ENCODE data around the gene GAD2.

The GAD2 gene

GRCh38 chr10:26222563-26222962, 6.0 kb downstream of the GAD2 start:
- no peak for DNase-seq (ENCODE audit: low spot score)

GRCh38 chr10:26225322-26225721, 8.7 kb downstream of the GAD2 start:
- DNase-seq (ENCODE audit: low spot score): no peak

GRCh38 chr10:26227786-26228185, 11.2 kb downstream of the GAD2 start:
- DNase-seq (ENCODE audit: low spot score): no peak

GRCh38 chr10:26232174-26232573, 15.6 kb downstream of the GAD2 start:
- DNase-seq (ENCODE audit: low spot score): no peak

GRCh38 chr10:26235761-26236160, 19.2 kb downstream of the GAD2 start:
- no peak for DNase-seq (ENCODE audit: low spot score)

- DNase-seq (ENCODE audit: low spot score): no peak
These were observed 21.8 kb downstream of the GAD2 start for GRCh38 chr10:26238378-26238777.

- no peak for DNase-seq (ENCODE audit: low spot score)
These were observed 26.3 kb downstream of the GAD2 start for GRCh38 chr10:26242706-26243350.

GRCh38 chr10:26243351-26243720, 26.8 kb downstream of the GAD2 start:
- no peak for DNase-seq (ENCODE audit: low spot score)

GRCh38 chr10:26249681-26250080, 33.1 kb downstream of the GAD2 start:
- DNase-seq (ENCODE audit: low spot score): no peak

GRCh38 chr10:26251925-26252324, 35.4 kb downstream of the GAD2 start:
- no peak for DNase-seq (ENCODE audit: low spot score)

GRCh38 chr10:26254616-26255015, 38.0 kb downstream of the GAD2 start:
- no peak for DNase-seq (ENCODE audit: low spot score)

- DNase-seq (ENCODE audit: low spot score): no peak
These were observed 42.8 kb downstream of the GAD2 start for GRCh38 chr10:26259341-26259740.

GRCh38 chr10:26269754-26270153, 53.2 kb downstream of the GAD2 start:
- peak; percentile 51 for DNase-seq (ENCODE audit: low spot score)

- no peak for DNase-seq (ENCODE audit: low spot score)
These were observed 57.8 kb downstream of the GAD2 start for GRCh38 chr10:26274391-26274790.

GRCh38 chr10:26278295-26278694, 61.7 kb downstream of the GAD2 start:
- DNase-seq (ENCODE audit: low spot score): no peak

- no peak for DNase-seq (ENCODE audit: low spot score)
These were observed 73.7 kb downstream of the GAD2 start for GRCh38 chr10:26290236-26290635.

GRCh38 chr10:26291721-26292480, 75.3 kb downstream of the GAD2 start:
- peak; percentile 12 for DNase-seq (ENCODE audit: low spot score)

GRCh38 chr10:26296360-26296759, 79.8 kb downstream of the GAD2 start:
- DNase-seq (ENCODE audit: low spot score): no peak

GRCh38 chr10:26300001-26300400, 83.4 kb downstream of the GAD2 start:
- no peak for DNase-seq (ENCODE audit: low spot score)

- no peak for DNase-seq (ENCODE audit: low spot score)
These were observed 86.8 kb downstream of the GAD2 start for GRCh38 chr10:26303366-26303765.

- DNase-seq (ENCODE audit: low spot score): no peak
These were observed 93.8 kb downstream of the GAD2 start for GRCh38 chr10:26310361-26310760.

- no peak for DNase-seq (ENCODE audit: low spot score)
These were observed 94.9 kb downstream of the GAD2 start for GRCh38 chr10:26311383-26311940.

GRCh38 chr10:26314265-26315013, 97.9 kb downstream of the GAD2 start:
- DNase-seq (ENCODE audit: low spot score): peak; percentile 9
